UCSD-AML1 (cell line): ENCODE measurements around the gene FRRS1L.
A peak's percentile ranks its signal among the peaks of the same experiment; 100 is the strongest.

Source experiments
- DNase-seq: peaks from one replicate; lab custom pipeline; 2025; ENCODE audit not compliant: unreplicated experiment; lab: John Stamatoyannopoulos, UW

FRRS1L gene

GRCh38 chr9:109176963-109177362, 9.9 kb upstream of the FRRS1L start:
- DNase-seq, result no peak

DNA sequence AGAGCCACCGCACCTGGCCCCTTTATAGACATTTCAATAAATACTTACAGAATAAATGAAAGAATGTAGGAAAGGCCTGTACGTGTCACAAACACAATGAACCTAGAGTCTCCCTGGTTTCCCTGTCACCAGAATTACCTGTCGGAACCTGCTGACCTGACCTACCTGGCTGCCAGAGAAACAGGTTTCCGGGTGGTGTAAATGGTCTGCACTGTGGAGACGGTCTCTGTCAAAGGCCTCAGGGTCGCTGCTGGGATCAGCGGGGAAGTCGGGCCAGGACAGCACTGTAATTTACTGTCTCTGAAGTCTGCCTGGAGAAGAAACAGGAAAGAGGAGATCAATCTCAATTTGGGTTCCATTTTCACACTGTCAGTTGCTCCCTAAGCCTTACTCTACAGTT, 9.3 kb upstream of the FRRS1L start:
- no peak for DNase-seq

DNA sequence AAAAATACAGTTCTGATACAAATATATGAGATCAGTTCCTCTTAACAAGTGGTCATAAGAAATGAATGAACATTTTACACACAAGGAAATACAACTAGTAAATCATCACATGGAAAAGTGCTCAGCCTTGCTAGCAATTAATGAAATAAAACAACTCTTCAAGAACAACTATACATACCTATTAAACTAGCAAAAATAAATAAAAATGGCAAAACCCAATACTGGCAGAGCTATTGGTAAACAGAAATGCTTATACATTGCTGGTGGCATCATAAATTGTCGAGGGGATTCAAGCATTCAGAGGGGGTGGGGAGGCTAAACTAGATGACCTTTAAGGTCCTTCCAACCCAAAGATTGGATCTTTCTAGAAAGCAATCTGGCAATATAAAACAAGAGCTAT, 5.9 kb upstream of the FRRS1L start:
- no peak for DNase-seq

DNA sequence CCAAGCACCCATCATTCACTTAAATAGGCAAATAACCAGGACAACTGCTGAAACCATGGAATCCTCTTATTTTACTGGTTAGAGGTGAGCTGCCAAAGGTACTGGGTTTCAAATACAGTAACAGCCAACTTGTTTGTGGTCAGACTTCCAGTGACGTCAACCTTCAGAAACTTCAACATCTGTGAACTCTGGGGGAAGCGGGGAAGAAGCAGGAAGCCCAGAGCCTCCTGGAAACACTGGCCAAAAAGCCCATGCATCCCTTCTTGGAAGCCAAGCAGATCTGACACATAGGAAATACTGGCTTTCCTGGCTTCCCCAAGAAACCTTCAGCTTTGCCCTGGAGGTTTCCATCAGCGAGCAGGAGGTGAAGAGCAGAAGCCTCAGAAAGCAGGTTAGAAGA, 4.9 kb upstream of the FRRS1L start:
- no peak for DNase-seq

- DNase-seq, result no peak
Observed at GRCh38 chr9:109168170-109168569, 1.1 kb upstream of the FRRS1L start.

GRCh38 chr9:109167716-109168115, 667 bp upstream of the FRRS1L start:
- DNase-seq, result no peak

- no peak for DNase-seq
Observed at GRCh38 chr9:109166171-109166770, 778 bp downstream of the FRRS1L start.

DNA sequence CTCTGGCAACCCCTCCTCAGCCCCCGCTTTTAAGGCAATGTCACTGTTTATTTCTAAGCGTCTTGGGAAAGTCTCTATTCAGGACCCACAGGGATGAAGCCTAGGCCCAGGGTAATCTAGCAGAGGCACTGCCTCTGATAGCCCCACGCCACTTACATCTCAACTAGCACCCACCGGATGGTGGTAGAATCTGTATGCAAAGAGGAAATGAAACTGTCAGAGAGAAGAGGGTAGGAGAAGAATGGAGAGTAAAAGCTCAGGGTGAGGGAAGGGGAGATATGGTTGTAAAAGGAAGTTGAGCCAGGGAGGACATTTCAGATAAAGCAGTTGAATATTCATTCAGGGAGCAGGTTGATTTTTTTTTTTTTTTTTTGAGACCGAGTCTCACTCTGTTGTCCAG, 3.0 kb downstream of the FRRS1L start:
- no peak for DNase-seq

- no peak for DNase-seq
Observed at GRCh38 chr9:109163194-109163593, 3.9 kb downstream of the FRRS1L start.

DNA sequence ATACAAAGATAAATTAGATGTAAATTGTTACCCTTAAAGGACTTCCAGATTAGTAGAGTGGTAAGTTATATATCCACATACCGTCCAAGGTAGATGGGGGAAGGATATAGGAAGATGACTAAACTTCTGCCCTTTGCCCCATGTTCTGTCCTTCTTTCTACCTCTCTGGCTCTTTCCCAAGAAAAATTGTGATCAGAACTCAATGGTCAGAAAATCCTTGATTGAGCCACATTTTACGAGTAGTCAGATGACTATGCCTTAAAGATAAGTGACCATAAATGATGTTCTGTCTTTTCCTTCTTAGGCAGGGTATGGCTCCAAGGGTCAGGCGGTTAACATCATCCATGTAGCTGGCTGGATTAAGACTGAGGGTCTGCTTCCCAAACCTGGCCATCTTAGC, 4.4 kb downstream of the FRRS1L start:
- no peak for DNase-seq

- DNase-seq, result no peak
Observed at GRCh38 chr9:109161471-109161870, 5.6 kb downstream of the FRRS1L start.

- no peak for DNase-seq
Observed at GRCh38 chr9:109159583-109159982, 7.5 kb downstream of the FRRS1L start.

DNA sequence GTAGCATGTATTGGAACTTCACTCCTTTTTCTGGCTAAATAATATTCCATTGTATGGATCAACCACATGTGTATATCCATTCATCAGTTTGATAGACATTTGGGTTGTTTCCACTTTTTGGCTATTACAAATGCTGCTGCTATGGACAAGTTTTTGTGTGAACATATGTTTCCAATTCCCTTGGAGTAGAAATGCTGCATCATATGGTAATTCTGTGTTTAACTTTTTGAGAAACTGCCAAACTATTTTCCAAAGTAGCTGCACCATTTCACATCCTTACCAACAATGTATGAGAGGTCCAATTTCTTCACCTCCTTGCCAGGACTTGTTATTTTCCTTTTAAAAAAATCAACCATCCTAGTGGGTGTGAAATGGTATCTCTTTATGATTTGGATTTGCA, 8.4 kb downstream of the FRRS1L start:
- DNase-seq, result no peak

GRCh38 chr9:109156708-109157107, 10.3 kb downstream of the FRRS1L start:
- DNase-seq, result no peak

DNA sequence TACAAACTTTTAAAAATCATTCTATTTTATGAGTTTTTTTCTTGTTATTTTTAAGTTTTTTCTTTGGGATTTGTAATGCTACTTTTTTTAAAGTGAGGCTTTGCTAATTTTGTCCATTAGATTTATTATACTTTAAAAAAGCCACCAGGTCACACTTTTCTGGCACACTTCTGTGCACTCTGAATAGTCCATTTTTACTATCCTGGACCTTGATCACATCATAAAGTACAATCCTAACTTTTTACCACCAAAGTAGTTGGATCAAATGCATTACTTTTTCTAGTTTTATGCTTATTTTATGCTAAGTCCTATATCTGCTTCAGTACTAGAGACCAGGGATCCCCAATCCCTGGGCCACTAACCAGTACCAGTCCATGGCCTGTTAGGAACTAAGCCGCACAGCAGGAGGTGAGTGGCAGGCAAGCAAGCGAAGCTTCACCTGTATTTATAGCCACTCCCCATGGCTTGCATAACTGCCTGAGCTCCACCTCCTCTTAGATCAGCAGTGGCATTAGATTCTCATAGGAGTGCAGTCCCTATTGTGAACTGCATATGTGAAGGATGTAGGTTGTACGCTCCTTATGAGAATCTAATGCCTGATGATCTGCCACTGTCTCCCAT, 16.0 kb downstream of the FRRS1L start:
- DNase-seq, result no peak

DNA sequence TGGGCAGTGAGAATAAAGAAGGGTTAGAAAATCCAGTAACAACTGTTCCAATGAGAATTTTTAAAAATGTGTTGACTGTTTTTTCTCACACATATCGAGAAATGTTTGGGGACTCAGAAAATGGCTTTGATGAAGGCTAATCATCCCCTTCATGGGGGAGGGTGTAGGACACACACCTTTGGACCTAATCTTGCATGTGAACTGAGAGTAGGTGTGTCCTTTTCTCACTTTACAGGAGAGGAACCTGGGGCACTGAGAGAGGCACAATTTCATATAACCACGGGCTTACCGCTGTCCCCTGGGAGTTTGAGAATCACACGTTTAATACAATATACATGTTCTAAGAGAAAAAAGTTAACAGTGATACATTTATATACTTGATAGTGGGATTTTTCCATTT, 17.3 kb downstream of the FRRS1L start:
- no peak for DNase-seq

GRCh38 chr9:109149089-109149488, 18.0 kb downstream of the FRRS1L start:
- DNase-seq, result no peak

GRCh38 chr9:109145051-109145450, 22.0 kb downstream of the FRRS1L start:
- DNase-seq, result no peak

- peak; percentile 30 for DNase-seq
Observed at GRCh38 chr9:109143881-109144562, 23.0 kb downstream of the FRRS1L start.

- no peak for DNase-seq
Observed at GRCh38 chr9:109141375-109141774, 25.7 kb downstream of the FRRS1L start.

GRCh38 chr9:109139851-109140250, 27.2 kb downstream of the FRRS1L start:
- no peak for DNase-seq

DNA sequence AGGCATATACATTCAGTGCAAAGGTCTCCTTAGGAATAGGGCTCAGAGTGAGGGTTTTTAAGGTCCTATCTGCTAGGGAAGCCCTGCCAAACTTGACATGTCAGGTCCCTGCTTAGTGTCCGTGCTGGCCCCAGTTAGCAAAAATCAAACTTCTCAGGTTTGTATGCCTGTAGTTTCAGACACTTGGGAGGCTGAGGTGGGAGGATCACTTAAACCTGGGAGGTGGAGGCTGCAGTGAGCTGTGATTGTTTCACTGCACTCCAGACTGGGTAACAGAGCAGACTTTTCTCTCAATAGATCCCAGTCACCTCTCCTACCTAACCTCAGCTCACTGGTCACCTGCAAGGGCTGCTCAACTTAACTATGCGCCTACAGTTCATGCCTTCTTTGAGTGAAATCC, 28.6 kb downstream of the FRRS1L start:
- DNase-seq, result no peak

GRCh38 chr9:109134167-109134578, 32.9 kb downstream of the FRRS1L start:
- no peak for DNase-seq
